Measurements from ENCODE around the gene PMF1. TPM values are rescaled to one million over a fixed set of nuclear protein-coding genes. Genes with fewer than 3 reads are reported as not detected.

PMF1 gene
- total RNA-seq, 1 donor from 2014 or later: 62.0 TPM

- TF ChIP-seq, protein P1, sequence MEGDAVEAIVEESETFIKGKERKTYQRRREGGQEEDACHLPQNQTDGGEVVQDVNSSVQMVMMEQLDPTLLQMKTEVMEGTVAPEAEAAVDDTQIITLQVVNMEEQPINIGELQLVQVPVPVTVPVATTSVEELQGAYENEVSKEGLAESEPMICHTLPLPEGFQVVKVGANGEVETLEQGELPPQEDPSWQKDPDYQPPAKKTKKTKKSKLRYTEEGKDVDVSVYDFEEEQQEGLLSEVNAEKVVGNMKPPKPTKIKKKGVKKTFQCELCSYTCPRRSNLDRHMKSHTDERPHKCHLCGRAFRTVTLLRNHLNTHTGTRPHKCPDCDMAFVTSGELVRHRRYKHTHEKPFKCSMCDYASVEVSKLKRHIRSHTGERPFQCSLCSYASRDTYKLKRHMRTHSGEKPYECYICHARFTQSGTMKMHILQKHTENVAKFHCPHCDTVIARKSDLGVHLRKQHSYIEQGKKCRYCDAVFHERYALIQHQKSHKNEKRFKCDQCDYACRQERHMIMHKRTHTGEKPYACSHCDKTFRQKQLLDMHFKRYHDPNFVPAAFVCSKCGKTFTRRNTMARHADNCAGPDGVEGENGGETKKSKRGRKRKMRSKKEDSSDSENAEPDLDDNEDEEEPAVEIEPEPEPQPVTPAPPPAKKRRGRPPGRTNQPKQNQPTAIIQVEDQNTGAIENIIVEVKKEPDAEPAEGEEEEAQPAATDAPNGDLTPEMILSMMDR (conservative IDR thresholded peaks at IDR 0.05): no peak
- Mint-ChIP-seq H3K27me3 (no peaks in the 10 kb centered on the region), H3K27ac (no peak overlapping the region), H3K4me1 (ENCODE audit: unreplicated experiment) (peaks cover 30% of the 10 kb centered on the region), H3K36me3 (peaks cover 11% of the 10 kb centered on the region), H3K9me3 (no peaks in the 10 kb centered on the region), H3K4me3 (no peak overlapping the region)
- no peak for DNase-seq (ENCODE audit: extremely low spot score, unreplicated experiment)
Observed at GRCh38 chr1:156285437-156285836, 72.6 kb downstream of the PMF1 start.

DNA sequence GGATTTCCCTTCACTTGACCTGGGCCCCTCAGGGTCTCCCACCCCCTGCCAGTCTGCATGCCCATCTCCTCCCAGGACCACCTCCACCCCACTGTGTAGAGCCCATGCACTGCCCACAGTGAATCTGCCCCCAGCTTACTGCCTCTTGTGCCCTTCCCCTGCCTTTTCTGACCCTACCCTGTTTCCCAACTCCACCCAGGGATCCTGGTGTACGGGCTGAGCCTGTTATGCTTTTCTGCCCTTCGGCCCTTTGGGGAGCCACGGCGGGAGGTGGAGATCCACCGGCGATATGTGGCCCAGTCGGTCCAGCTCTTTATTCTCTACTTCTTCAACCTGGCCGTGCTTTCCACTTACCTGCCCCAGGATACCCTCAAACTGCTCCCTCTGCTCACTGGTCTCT lies 73.3 kb downstream of the PMF1 start:
- Mint-ChIP-seq H3K4me1 (ENCODE audit: unreplicated experiment) (peaks cover 24% of the 10 kb centered on the region), H3K27me3 (no peaks in the 10 kb centered on the region), H3K36me3 (peaks cover 12% of the 10 kb centered on the region), H3K4me3 (peak overlapping the region; percentile 45), H3K27ac (peak overlapping the region; percentile 36), H3K9me3 (no peaks in the 10 kb centered on the region)
- TF ChIP-seq, protein P1 (conservative IDR thresholded peaks at IDR 0.05): no peak
- DNase-seq (ENCODE audit: extremely low spot score, unreplicated experiment): no peak

Other genes starting within 250 kb of the PMF1 start
- 46.4 and 80.6 TPM in 2 replicates for gene ARHGEF2, start 234.5 kb upstream of the PMF1 start, total RNA-seq (ENCODE audit: low replicate concordance)
- gene SSR2, start 192.1 kb upstream of the PMF1 start, total RNA-seq (ENCODE audit: low replicate concordance): 223 and 248 TPM in 2 replicates
- 40.3 and 54.5 TPM in 2 replicates for gene UBQLN4, start 159.2 kb upstream of the PMF1 start, total RNA-seq (ENCODE audit: low replicate concordance)
- gene LAMTOR2, start 158.2 kb upstream of the PMF1 start, total RNA-seq (ENCODE audit: low replicate concordance): 55.6 and 60.9 TPM in 2 replicates
- 97.9 and 294 TPM in 2 replicates for gene RAB25, start 151.8 kb upstream of the PMF1 start, total RNA-seq (ENCODE audit: low replicate concordance)
- gene MEX3A, start 130.5 kb upstream of the PMF1 start, total RNA-seq (ENCODE audit: low replicate concordance): 31.0 and 61.9 TPM in 2 replicates
- 141 and 400 TPM in 2 replicates for gene LMNA, start 98.3 kb upstream of the PMF1 start, total RNA-seq (ENCODE audit: low replicate concordance)
- 7.1 and 12.9 TPM in 2 replicates for gene SEMA4A, start 59.4 kb upstream of the PMF1 start, total RNA-seq (ENCODE audit: low replicate concordance)
- 18.6 and 21.8 TPM in 2 replicates for gene SLC25A44, start 18.9 kb upstream of the PMF1 start, total RNA-seq (ENCODE audit: low replicate concordance)
- 0.64 and 3.1 TPM in 2 replicates for gene BGLAP, start 29.2 kb downstream of the PMF1 start, total RNA-seq (ENCODE audit: low replicate concordance)
- 9.2 and 19.0 TPM in 2 replicates for gene PAQR6, start 35.0 kb downstream of the PMF1 start, total RNA-seq (ENCODE audit: low replicate concordance)
- 91.0 and 91.3 TPM in 2 replicates for gene SMG5, start 69.8 kb downstream of the PMF1 start, total RNA-seq (ENCODE audit: low replicate concordance)
- 18.1 and 43.8 TPM in 2 replicates for gene TMEM79, start 71.3 kb downstream of the PMF1 start, total RNA-seq (ENCODE audit: low replicate concordance)
- gene GLMP, start 82.7 kb downstream of the PMF1 start, total RNA-seq (ENCODE audit: low replicate concordance): 67.6 and 104 TPM in 2 replicates
- gene VHLL, start 86.3 kb downstream of the PMF1 start, total RNA-seq (ENCODE audit: low replicate concordance): 0.48 TPM in 1 of 2 replicates, not detected in the other
- gene CCT3, start 125.3 kb downstream of the PMF1 start, total RNA-seq (ENCODE audit: low replicate concordance): 209 and 301 TPM in 2 replicates
- 0.63 TPM in 1 of 2 replicates, not detected in the other for gene TSACC, start 125.5 kb downstream of the PMF1 start, total RNA-seq (ENCODE audit: low replicate concordance)
- 0.17 and 0.88 TPM in 2 replicates for gene RHBG, start 156.2 kb downstream of the PMF1 start, total RNA-seq (ENCODE audit: low replicate concordance)

Measured in type B pancreatic cell (in vitro differentiated cells).